ENCODE data around the gene GCG. TPM values are rescaled to one million over a fixed set of nuclear protein-coding genes. Genes with fewer than 3 reads are reported as not detected.

GCG gene
- total RNA-seq, 4 donors from 2014 or later: not detected

- TF ChIP-seq CTCF (IDR thresholded peaks at IDR 0.05; ENCODE audit: low read depth): no peak
These were observed 25.5 kb downstream of the GCG start for GRCh38 chr2:162126527-162126926.

GRCh38 chr2:162126111-162126519 lies 25.9 kb downstream of the GCG start:
- TF ChIP-seq CTCF (IDR thresholded peaks at IDR 0.05; ENCODE audit: low read depth): no peak

GRCh38 chr2:162125138-162125537 lies 26.9 kb downstream of the GCG start:
- no peak for TF ChIP-seq CTCF (IDR thresholded peaks at IDR 0.05; ENCODE audit: low read depth)

- TF ChIP-seq CTCF (IDR thresholded peaks at IDR 0.05; ENCODE audit: low read depth): no peak
These were observed 28.0 kb downstream of the GCG start for GRCh38 chr2:162123806-162124758.

GRCh38 chr2:162118166-162119031 lies 33.6 kb downstream of the GCG start:
- TF ChIP-seq CTCF (IDR thresholded peaks at IDR 0.05; ENCODE audit: low read depth): no peak

GRCh38 chr2:162116352-162116751 lies 35.7 kb downstream of the GCG start:
- TF ChIP-seq CTCF (IDR thresholded peaks at IDR 0.05; ENCODE audit: low read depth): no peak

GRCh38 chr2:162115076-162115475 lies 37.0 kb downstream of the GCG start:
- TF ChIP-seq CTCF (IDR thresholded peaks at IDR 0.05; ENCODE audit: low read depth): no peak

All from subcutaneous adipose tissue (tissue), 4 donors.